GM21526 (cell line): Measurements from ENCODE around the gene PIH1D1.

Source experiments
- ATAC-seq: cut with Tn5 transposase; IDR thresholded peaks from one replicate; pipeline ENCODE4 v1.9.1; 2021; ENCODE audit warnings: moderate library complexity; ENCODE audit not compliant: unreplicated experiment, low FRiP score

PIH1D1 gene

DNA sequence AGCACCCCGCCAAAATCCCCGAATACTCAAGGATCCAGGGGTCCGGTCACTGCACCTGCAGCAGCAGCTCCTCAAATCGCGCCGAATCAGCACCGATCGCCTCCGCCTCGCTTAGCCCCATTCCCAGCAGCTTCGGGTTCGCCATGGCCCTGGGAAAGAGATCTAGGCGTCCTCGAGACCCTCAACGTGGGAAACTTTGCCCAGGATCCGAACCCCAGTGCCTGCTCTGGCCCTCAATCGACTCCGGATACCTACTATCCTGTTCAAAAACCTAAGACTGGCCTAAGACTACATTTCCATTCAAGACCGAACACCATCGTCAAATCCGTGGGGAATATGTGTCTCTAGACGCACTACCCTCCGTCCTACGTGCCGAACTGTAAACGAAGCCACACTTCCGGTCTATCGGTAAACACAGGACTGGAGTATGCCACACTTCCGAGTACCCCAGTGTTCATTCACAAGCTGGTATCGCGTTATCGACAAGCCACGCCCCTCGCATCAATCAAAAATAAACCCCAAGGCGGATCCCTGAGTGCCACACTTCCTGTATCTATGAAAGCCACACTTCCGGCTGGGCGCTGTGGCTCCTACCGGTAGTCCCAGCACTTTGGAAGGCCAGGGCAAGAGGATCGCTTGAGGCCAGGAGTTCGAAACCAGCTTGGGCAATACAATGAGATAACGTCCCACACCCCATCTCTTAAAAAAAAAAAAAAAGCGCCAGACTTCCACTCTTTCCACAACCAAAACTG is at the start of gene PIH1D1:
Gene PIH1D1 (minus strand): TSS at position 385 of the 752 bp plus-strand sequence. CDS start 240 bp downstream, at position 145.
- ATAC-seq = peak; percentile 46

DNA sequence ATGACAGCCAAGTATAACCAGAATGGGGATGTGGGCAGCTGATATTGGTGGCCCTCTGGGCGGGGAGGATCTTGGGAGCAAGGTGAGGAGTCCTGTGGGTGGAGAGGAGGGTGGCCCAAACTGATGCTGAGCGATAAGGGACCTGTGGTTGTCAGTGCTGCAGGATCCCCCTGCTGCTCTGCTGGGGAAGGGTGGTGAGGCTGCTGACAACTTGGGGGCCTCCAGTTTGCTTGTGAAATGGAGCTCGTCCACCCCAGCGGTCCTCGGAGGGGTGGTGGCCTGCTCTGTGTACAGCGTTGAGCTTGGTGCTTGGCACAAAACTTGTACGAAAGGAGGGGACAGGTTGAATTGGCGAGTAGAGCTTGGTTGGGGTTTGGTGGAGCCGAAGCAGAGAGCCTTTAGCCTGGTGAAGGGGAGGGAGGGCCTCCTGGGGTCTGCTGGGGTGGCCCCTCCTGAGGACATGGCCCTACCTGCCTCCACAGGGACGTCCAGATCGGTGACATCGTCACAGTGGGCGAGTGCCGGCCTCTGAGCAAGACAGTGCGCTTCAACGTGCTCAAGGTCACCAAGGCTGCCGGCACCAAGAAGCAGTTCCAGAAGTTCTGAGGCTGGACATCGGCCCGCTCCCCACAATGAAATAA is 47.5 kb upstream of the PIH1D1 start:
- no peak for ATAC-seq

DNA sequence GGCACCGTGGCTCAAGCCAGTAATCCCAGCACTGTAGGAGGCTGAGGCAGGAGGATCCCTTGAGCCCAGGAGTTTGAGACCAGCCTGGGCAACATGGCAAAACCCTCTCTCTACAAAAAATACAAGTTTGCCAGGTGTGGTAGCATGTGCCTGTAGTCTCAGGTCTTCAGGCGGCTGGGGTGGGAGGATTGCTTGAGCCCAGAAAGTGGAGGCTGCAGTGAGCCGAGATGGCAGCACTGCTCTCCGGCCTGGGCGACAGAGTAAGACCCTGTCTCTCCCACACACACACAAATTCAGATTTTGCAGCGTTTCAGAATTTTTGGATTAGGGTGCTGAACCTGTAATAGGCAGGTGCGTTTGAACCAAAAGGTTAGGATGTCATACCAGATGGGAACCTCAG is 46.9 kb upstream of the PIH1D1 start:
- no peak for ATAC-seq

GRCh38 chr19:49497789-49498103 is 46.1 kb upstream of the PIH1D1 start:
- no peak for ATAC-seq

GRCh38 chr19:49497047-49497788 is 45.6 kb upstream of the PIH1D1 start:
- ATAC-seq = no peak

GRCh38 chr19:49496574-49497008 is 45.0 kb upstream of the PIH1D1 start:
- ATAC-seq = no peak

DNA sequence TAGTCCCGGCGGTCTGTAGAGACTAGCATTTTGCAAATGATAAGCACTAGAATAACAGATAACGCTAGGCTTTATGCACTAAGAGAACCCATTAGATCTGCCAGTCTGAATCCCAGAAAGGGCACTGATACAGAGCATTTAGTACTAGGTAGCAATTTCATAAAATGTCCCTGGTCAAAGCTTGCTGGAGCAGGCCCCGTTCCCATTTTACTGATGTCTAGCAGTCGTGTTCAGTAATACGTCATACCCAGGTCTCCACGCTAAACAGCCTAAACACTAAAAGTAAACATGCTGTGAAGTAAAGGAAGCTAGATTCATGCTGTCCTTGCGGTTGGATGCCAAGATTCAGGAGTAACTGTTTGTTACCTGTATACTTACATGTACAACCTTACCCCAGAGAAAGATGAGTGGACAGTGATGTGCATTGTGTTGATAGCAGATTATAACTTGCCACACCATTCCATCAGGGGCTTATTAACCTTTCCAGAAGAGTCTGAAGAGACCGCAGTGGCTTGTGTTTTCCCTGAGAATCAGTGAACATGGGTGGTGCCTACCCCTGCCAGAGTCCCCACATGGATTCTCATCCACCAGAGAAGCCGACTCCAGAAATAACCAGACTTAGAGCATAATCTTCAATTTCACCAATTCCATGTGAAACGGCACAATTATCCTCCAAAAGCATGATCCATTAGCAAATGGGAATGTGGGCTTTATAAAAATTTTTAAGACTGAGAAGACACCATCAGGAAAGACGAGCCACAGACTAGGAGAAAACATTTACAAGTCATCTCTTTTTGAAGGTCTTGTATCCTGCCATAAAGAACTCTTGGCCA is 41.2 kb upstream of the PIH1D1 start:
- no peak for ATAC-seq

DNA sequence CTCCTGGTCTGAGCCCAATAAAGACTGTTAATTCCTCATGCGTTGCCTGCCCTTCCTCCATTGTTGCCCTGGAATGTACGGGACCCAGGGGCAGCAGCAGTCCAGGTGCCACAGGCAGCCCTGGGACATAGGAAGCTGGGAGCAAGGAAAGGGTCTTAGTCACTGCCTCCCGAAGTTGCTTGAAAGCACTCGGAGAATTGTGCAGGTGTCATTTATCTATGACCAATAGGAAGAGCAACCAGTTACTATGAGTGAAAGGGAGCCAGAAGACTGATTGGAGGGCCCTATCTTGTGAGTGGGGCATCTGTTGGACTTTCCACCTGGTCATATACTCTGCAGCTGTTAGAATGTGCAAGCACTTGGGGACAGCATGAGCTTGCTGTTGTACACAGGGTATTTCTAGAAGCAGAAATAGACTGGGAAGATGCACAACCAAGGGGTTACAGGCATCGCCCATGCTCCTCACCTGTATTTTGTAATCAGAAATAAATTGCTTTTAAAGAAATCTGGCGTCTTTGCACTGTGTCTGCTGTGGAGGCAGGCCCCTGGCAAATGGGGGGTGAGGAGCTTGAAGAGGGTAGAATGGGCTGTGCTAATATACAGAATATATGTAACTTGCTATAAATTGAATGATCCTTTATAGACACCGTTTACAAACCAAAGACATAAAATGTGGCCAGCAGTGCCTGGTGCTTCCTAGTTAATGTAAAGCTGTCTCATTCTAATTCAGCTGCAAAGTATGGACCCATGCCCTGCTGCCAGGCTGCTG is 40.4 kb upstream of the PIH1D1 start:
- no peak for ATAC-seq

DNA sequence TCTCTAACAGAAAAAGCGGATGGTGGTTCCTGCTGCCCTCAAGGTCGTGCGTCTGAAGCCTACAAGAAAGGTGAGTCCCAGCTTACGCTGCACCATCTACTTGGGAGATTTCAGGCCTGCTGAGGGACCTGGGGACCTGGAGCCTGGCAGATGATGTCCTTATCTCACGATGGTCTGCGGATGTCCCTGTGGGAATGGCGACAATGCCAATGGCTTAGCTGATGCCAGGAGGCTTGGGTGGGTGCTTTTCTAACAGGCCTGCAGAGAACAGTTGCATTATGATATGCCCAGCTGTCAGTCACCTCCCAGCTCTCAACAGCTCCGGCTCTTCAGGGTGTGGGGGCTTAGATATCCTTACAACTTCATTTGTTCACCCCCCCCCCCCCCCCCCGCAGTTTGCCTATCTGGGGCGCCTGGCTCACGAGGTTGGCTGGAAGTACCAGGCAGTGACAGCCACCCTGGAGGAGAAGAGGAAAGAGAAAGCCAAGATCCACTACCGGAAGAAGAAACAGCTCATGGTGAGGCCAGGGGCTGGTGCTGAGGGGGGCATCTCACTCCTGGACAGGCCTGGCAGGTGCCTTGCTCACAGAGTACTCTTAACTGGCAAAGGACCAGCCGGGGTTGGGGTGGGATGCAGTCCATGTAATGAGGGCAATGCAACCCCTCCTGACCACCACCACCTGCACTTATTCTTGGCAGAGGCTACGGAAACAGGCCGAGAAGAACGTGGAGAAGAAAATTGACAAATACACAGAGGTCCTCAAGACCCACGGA is 39.6 kb upstream of the PIH1D1 start:
- ATAC-seq = no peak

GRCh38 chr19:49490287-49491029 is 38.8 kb upstream of the PIH1D1 start:
- no peak for ATAC-seq

GRCh38 chr19:49489601-49490167 is 38.1 kb upstream of the PIH1D1 start:
- ATAC-seq = no peak

- ATAC-seq = no peak
These were observed 37.4 kb upstream of the PIH1D1 start for GRCh38 chr19:49488863-49489537.

- no peak for ATAC-seq
These were observed 36.6 kb upstream of the PIH1D1 start for GRCh38 chr19:49488046-49488862.

- ATAC-seq = peak; percentile 69
These were observed 35.8 kb upstream of the PIH1D1 start, which contains the start of gene RPL13A for GRCh38 chr19:49487277-49488045. Gene RPL13A (plus strand): TSS chr19:49487608. CDS start chr19:49487630, 22 bp downstream.

DNA sequence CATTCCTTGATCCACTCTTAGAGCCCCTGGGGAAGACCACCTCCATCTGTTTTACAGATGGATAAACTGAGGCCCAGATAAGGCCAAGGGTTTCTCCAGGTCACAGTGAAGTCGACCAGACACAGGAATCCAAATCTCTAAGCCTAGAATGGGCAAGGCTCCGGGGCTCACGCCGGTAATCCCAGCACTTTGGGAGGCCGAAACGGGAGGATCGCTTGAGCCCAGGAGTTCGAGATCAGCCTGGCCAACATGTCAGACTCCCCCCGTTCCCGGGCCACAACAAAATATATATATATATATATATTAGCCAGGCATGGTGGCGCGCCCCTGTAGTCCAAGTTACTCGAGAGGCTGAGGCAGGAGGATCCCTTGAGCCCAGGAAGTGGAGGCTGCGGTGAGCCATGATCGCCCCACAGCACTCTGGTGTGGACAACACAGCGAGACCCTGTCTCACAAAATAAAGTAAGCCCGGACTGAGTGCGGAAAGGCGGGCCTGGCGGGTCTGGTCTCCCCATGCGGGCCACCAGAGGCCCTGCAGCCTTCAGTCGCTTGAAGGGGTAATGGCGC is 35.2 kb upstream of the PIH1D1 start:
- no peak for ATAC-seq

DNA sequence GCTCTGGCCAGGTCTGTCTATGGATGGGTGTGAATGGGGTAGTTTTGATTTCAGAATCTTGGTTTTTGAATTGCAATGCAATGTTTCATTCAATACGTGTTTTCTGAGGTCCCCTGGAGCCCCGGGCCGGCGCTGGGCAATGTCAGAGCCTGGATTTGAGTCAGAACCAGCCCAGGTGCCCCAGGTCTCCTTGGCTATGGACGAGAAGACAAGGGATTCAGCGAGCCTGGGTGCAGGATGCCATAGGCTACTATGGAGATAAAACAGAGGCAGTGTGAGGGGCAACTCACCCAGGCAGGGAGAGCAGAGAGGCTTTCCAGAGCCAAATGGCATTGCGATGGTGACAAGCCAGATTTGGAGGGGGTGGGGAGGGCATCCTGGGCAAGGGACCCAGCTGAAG is 34.6 kb upstream of the PIH1D1 start:
- ATAC-seq = no peak
